Measurements from ENCODE around the gene ODF2. TPM values are rescaled to one million over a fixed set of nuclear protein-coding genes. Genes with fewer than 3 reads are reported as not detected.
A peak's percentile ranks its signal among the peaks of the same experiment; 100 is the strongest.

The ODF2 gene
- total and polyA plus RNA-seq, 5 donors from 2014 or later: 12.9 to 31.9 (median 14.6) TPM

DNA sequence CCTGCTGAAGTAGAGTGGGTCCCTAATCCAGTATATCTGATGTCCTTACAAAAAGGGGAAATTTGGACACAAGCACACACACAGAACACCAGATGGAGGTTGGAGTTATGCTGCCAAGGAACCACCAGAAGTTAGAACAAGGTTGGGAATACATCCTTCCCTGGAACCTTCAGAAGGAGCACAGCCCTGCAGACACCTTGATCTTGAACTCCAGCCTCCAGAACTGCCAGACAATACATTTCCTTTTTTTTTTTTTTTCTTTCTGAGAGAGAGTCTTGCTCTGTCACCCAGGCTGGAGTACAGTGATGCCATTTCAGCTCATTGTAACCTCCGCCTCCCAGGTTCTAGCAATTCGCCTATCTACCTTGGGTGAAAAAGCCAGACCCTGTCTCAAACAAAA is 7.1 kb upstream of the ODF2 start:
- H3K4me1 ChIP-seq (ENCODE audit: control insufficient read depth, insufficient read depth, low read length, poor library complexity, severe bottlenecking): no peaks in the 10 kb centered on the region
- no peak for ATAC-seq (ENCODE audit: low read depth in 2 of 2)
- Mint-ChIP-seq H3K4me1 (no peaks in the 10 kb centered on the region), H3K36me3 (no peaks in the 10 kb centered on the region), H3K27me3 (no peaks in the 10 kb centered on the region), H3K27ac (no peak overlapping the region), H3K4me3 (no peak overlapping the region), H3K9me3 (no peaks in the 10 kb centered on the region)
- no peak for DNase-seq
- H3K36me3 ChIP-seq (ENCODE audit: control insufficient read depth, insufficient read depth, low read length): no peaks in the 10 kb centered on the region
- H3K9me3 ChIP-seq (ENCODE audit: control insufficient read depth in 2 of 2, low read length in 2 of 2): no peaks in the 10 kb centered on the region
- no peak overlapping the region for H3K27ac ChIP-seq (ENCODE audit: insufficient read depth, low read length, poor library complexity, severe bottlenecking)
- no peaks in the 10 kb centered on the region for H3K27me3 ChIP-seq (ENCODE audit: control insufficient read depth, insufficient read depth, low read length)
- H3K4me3 ChIP-seq (ENCODE audit: low read depth, low read length): no peak overlapping the region

DNA sequence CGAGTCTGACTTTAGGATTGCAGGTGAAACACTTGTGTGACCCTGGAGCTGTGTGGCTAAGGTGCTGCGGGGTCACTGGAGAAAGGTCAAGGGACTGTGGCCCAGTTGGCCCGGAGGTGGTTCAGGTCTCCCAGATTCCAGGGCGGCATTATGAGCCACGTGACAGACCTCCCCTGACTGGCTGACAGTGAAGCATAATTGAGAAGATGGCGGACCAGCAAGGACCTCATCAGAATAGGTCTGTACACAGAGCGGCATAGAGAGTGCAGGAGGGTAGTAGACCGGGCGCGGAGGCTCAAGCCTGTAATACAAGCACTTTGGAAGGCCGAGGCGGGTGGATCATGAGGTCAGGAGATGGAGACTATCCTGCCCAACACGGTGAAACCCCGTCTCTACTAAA is 815 bp upstream of the ODF2 start:
- ATAC-seq (ENCODE audit: low read depth in 2 of 2) (no peak), DNase-seq (no peak)
- H3K4me3 ChIP-seq (ENCODE audit: low read depth, low read length): no peak overlapping the region
- H3K36me3 ChIP-seq (ENCODE audit: control insufficient read depth, insufficient read depth, low read length): peaks cover 6% of the 10 kb centered on the region
- H3K4me3 Mint-ChIP-seq: peak overlapping the region; percentile 44 to 96 (median 62)
- H3K4me1 Mint-ChIP-seq: peaks cover 4 to 27% (median 15%) of the 10 kb centered on the region in 4 donors
- H3K36me3 Mint-ChIP-seq: peaks cover 11% of the 10 kb centered on the region
- no peak overlapping the region for H3K27ac ChIP-seq (ENCODE audit: insufficient read depth, low read length, poor library complexity, severe bottlenecking)
- peaks cover 15% of the 10 kb centered on the region for H3K4me1 ChIP-seq (ENCODE audit: control insufficient read depth, insufficient read depth, low read length, poor library complexity, severe bottlenecking)
- H3K9me3 ChIP-seq (ENCODE audit: control insufficient read depth in 2 of 2, low read length in 2 of 2): no peaks in the 10 kb centered on the region
- H3K27ac Mint-ChIP-seq: peak overlapping the region in 2 of 3 donors; percentile 86 to 89
- H3K27me3 ChIP-seq (ENCODE audit: control insufficient read depth, insufficient read depth, low read length): no peaks in the 10 kb centered on the region
- peaks cover 8% of the 10 kb centered on the region for H3K27me3 Mint-ChIP-seq
- H3K9me3 Mint-ChIP-seq: peaks cover 0 to 2% (median 0%) of the 10 kb centered on the region in 7 donors

DNA sequence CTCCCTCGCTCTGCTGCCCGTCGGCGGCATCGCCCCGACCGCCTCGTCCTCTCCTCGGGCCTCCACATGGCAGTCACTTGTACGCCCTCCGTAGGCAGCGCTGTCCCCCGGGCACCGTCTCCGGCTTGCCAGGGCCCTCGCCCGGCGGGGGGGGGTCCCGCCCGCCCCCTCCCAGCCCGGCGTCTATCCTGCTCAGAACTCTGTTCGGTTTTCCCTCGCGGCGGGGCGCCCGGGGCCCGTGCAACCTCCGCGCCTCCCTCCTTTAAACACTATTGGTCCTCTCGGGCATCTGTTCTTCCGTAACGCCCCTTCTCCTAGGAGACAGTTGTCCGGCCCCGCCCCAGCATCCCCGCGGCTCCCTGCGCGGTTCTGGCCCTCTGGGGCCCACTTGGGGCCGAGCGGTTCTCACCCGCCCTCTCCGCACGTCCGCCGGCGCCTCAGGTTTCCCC is 831 bp downstream of the ODF2 start:
- H3K36me3 Mint-ChIP-seq: peaks cover 25% of the 10 kb centered on the region
- Histone ChIP-seq H3K36me3 (ENCODE audit: control insufficient read depth, insufficient read depth, low read length) (peaks cover 17% of the 10 kb centered on the region), H3K9me3 (ENCODE audit: control insufficient read depth in 2 of 2, low read length in 2 of 2) (no peaks in the 10 kb centered on the region), H3K27me3 (ENCODE audit: control insufficient read depth, insufficient read depth, low read length) (no peaks in the 10 kb centered on the region), H3K4me3 (ENCODE audit: low read depth, low read length) (peak overlapping the region; percentile 26), H3K4me1 (ENCODE audit: control insufficient read depth, insufficient read depth, low read length, poor library complexity, severe bottlenecking) (peaks cover 15% of the 10 kb centered on the region), H3K27ac (ENCODE audit: insufficient read depth, low read length, poor library complexity, severe bottlenecking) (peak overlapping the region; percentile 90)
- peaks cover 8% of the 10 kb centered on the region for H3K27me3 Mint-ChIP-seq
- DNase-seq: peak; percentile 58 to 78 (median 65)
- peaks cover 4 to 27% (median 15%) of the 10 kb centered on the region in 4 donors for H3K4me1 Mint-ChIP-seq
- peak; percentile 37 to 50 for ATAC-seq (ENCODE audit: low read depth in 2 of 2)
- H3K4me3 Mint-ChIP-seq: peak overlapping the region; percentile 90 to 96 (median 94)
- peak overlapping the region; percentile 86 to 92 (median 90) for H3K27ac Mint-ChIP-seq
- peaks cover 0 to 2% (median 0%) of the 10 kb centered on the region in 7 donors for H3K9me3 Mint-ChIP-seq

DNA sequence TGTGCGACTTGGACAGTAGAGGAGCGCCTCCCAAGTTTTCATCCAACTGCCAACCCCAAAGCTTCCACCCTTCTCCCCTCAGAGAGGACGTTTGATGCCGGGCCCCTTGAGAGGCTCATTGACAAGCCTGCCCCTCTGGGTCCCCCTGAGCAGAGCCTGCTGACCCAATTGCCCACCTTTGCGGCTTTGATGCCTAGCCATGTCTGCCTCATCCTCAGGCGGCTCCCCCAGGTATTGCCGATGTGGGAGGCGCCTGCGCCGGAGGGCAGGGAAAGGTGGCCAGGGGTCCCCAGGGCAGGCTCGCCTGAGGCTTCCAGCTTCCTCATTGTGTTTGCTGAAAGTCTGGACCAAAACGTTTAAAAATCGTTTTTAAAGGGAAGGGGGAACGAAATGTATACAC is 1.4 kb downstream of the ODF2 start:
- H3K27ac Mint-ChIP-seq: peak overlapping the region; percentile 48 to 86 (median 51)
- H3K4me3 Mint-ChIP-seq: peak overlapping the region; percentile 90 to 96 (median 94)
- no peaks in the 10 kb centered on the region for H3K27me3 ChIP-seq (ENCODE audit: control insufficient read depth, insufficient read depth, low read length)
- DNase-seq (peak in 1 of 3 donors; percentile 5), ATAC-seq (ENCODE audit: low read depth in 2 of 2) (no peak)
- H3K27ac ChIP-seq (ENCODE audit: insufficient read depth, low read length, poor library complexity, severe bottlenecking): peak overlapping the region; percentile 90
- H3K4me1 Mint-ChIP-seq: peaks cover 4 to 27% (median 15%) of the 10 kb centered on the region in 4 donors
- H3K4me3 ChIP-seq (ENCODE audit: low read depth, low read length): no peak overlapping the region
- H3K27me3 Mint-ChIP-seq: peaks cover 8% of the 10 kb centered on the region
- H3K9me3 Mint-ChIP-seq: peaks cover 0 to 2% (median 0%) of the 10 kb centered on the region in 7 donors
- peaks cover 25% of the 10 kb centered on the region for H3K36me3 Mint-ChIP-seq
- peaks cover 17% of the 10 kb centered on the region for H3K36me3 ChIP-seq (ENCODE audit: control insufficient read depth, insufficient read depth, low read length)
- peaks cover 15% of the 10 kb centered on the region for H3K4me1 ChIP-seq (ENCODE audit: control insufficient read depth, insufficient read depth, low read length, poor library complexity, severe bottlenecking)
- no peaks in the 10 kb centered on the region for H3K9me3 ChIP-seq (ENCODE audit: control insufficient read depth in 2 of 2, low read length in 2 of 2)

DNA sequence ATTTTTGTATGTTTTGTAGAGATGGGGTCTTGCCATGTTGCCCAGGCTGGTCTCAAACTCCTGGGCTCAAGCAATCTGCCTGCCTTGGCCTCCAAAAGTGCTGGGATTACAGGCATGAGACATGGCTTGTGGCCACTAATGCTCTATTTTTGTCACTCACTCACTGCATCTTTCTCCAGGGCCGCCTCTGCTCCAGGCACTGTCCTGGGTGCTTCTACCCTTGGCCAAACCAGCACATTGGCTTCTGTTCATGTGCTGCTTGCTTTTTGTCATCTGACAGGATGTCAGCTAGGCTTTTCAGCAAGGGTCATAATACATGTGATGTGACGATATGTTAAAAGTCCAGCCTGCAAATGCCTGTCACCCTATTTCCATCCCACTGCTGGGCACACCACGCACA is 3.2 kb downstream of the ODF2 start:
- H3K36me3 ChIP-seq (ENCODE audit: control insufficient read depth, insufficient read depth, low read length): peaks cover 29% of the 10 kb centered on the region
- H3K4me1 ChIP-seq (ENCODE audit: control insufficient read depth, insufficient read depth, low read length, poor library complexity, severe bottlenecking): peaks cover 15% of the 10 kb centered on the region
- H3K4me3 ChIP-seq (ENCODE audit: low read depth, low read length): no peak overlapping the region
- no peaks in the 10 kb centered on the region for H3K27me3 ChIP-seq (ENCODE audit: control insufficient read depth, insufficient read depth, low read length)
- Mint-ChIP-seq H3K36me3 (peaks cover 33% of the 10 kb centered on the region), H3K9me3 (peaks cover 0 to 2% (median 0%) of the 10 kb centered on the region in 7 donors), H3K4me3 (peak overlapping the region; percentile 28 to 75 (median 57)), H3K4me1 (peaks cover 4 to 27% (median 15%) of the 10 kb centered on the region in 4 donors), H3K27me3 (peaks cover 8% of the 10 kb centered on the region), H3K27ac (no peak overlapping the region)
- no peak overlapping the region for H3K27ac ChIP-seq (ENCODE audit: insufficient read depth, low read length, poor library complexity, severe bottlenecking)
- no peaks in the 10 kb centered on the region for H3K9me3 ChIP-seq (ENCODE audit: control insufficient read depth in 2 of 2, low read length in 2 of 2)
- no peak for ATAC-seq (ENCODE audit: low read depth in 2 of 2)
- no peak for DNase-seq

DNA sequence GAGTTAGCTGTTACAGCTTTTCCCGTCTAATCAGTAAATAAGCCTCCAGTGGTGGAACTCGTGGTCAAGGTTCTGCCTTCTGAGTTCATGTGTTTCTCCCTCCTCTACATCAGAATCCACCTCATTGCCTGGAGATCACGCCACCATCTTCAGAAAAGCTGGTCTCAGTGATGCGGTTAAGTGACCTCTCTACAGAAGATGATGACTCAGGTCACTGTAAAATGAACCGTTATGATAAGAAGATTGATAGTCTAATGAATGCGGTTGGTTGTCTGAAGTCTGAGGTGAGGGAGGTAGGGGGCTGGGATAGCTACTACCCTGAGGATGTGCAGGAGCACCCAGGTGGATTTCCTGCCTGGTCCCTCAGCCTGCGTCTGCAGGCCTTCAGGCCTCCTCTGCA is 13.3 kb downstream of the ODF2 start:
- no peak overlapping the region for H3K27ac ChIP-seq (ENCODE audit: insufficient read depth, low read length, poor library complexity, severe bottlenecking)
- no peak for DNase-seq
- Mint-ChIP-seq H3K4me3 (no peak overlapping the region), H3K36me3 (peaks cover 13% of the 10 kb centered on the region), H3K9me3 (no peaks in the 10 kb centered on the region), H3K27me3 (no peaks in the 10 kb centered on the region), H3K27ac (no peak overlapping the region), H3K4me1 (peaks cover 0 to 2% (median 0%) of the 10 kb centered on the region in 4 donors)
- peaks cover 20% of the 10 kb centered on the region for H3K36me3 ChIP-seq (ENCODE audit: control insufficient read depth, insufficient read depth, low read length)
- no peaks in the 10 kb centered on the region for H3K27me3 ChIP-seq (ENCODE audit: control insufficient read depth, insufficient read depth, low read length)
- no peak for ATAC-seq (ENCODE audit: low read depth in 2 of 2)
- H3K4me1 ChIP-seq (ENCODE audit: control insufficient read depth, insufficient read depth, low read length, poor library complexity, severe bottlenecking): no peaks in the 10 kb centered on the region
- H3K4me3 ChIP-seq (ENCODE audit: low read depth, low read length): no peak overlapping the region
- H3K9me3 ChIP-seq (ENCODE audit: control insufficient read depth in 2 of 2, low read length in 2 of 2): no peaks in the 10 kb centered on the region

DNA sequence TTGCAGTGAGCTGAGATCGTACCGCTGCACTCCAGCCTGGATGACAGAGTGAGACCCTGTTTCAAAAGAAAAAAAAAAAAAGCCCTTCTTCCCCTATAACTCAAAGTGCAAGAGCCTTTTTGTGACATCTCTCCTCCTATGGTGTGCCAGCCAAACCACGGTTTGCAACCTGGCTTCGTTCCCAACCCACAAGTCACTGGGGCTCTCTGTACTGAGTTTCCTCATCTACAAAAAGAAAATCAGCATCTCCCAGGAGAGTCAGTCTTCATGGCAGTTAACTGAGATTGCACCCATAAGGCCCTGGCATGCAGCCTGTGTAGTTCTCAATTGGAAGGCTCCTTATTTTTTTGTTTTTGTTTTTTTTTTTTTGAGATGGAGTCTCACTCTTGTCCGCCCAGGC is 14.8 kb downstream of the ODF2 start:
- Mint-ChIP-seq H3K4me1 (peaks cover 0 to 2% (median 0%) of the 10 kb centered on the region in 4 donors), H3K27ac (no peak overlapping the region), H3K9me3 (no peaks in the 10 kb centered on the region), H3K4me3 (no peak overlapping the region), H3K27me3 (no peaks in the 10 kb centered on the region), H3K36me3 (peaks cover 17% of the 10 kb centered on the region)
- H3K9me3 ChIP-seq (ENCODE audit: control insufficient read depth in 2 of 2, low read length in 2 of 2): no peaks in the 10 kb centered on the region
- H3K27me3 ChIP-seq (ENCODE audit: control insufficient read depth, insufficient read depth, low read length): no peaks in the 10 kb centered on the region
- H3K36me3 ChIP-seq (ENCODE audit: control insufficient read depth, insufficient read depth, low read length): peaks cover 17% of the 10 kb centered on the region
- no peak overlapping the region for H3K4me3 ChIP-seq (ENCODE audit: low read depth, low read length)
- H3K27ac ChIP-seq (ENCODE audit: insufficient read depth, low read length, poor library complexity, severe bottlenecking): no peak overlapping the region
- ATAC-seq (ENCODE audit: low read depth in 2 of 2): no peak
- H3K4me1 ChIP-seq (ENCODE audit: control insufficient read depth, insufficient read depth, low read length, poor library complexity, severe bottlenecking): no peaks in the 10 kb centered on the region
- DNase-seq: no peak

DNA sequence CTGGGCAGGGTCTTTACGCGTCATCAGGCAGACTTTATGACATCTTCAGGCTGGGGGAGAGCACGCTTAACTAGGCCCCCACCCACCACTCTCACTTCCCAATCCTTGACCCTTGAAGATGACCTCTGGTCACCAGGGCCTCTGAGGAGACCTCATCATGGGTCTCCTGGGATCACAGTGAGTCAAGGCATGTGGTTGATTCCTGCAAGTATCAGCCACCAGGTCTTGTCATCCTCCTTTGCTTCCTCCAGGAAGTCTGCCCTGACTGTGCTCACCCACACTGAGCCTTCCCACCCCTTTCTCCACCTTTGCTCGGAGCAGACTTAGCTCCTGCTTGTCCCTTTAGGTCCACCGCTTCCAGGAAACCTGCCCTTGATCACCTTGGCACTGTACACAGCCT is 17.3 kb downstream of the ODF2 start:
- Histone ChIP-seq H3K27ac (ENCODE audit: insufficient read depth, low read length, poor library complexity, severe bottlenecking) (no peak overlapping the region), H3K9me3 (ENCODE audit: control insufficient read depth in 2 of 2, low read length in 2 of 2) (no peaks in the 10 kb centered on the region), H3K4me3 (ENCODE audit: low read depth, low read length) (no peak overlapping the region), H3K4me1 (ENCODE audit: control insufficient read depth, insufficient read depth, low read length, poor library complexity, severe bottlenecking) (no peaks in the 10 kb centered on the region), H3K36me3 (ENCODE audit: control insufficient read depth, insufficient read depth, low read length) (peaks cover 21% of the 10 kb centered on the region), H3K27me3 (ENCODE audit: control insufficient read depth, insufficient read depth, low read length) (no peaks in the 10 kb centered on the region)
- Mint-ChIP-seq H3K27me3 (no peaks in the 10 kb centered on the region), H3K9me3 (no peaks in the 10 kb centered on the region), H3K4me3 (no peak overlapping the region), H3K27ac (no peak overlapping the region), H3K36me3 (peaks cover 24% of the 10 kb centered on the region), H3K4me1 (peaks cover 0 to 2% (median 0%) of the 10 kb centered on the region in 4 donors)
- ATAC-seq (ENCODE audit: low read depth in 2 of 2) (no peak), DNase-seq (no peak)
